Activated CD4-positive, alpha-beta memory T cell treated with anti-CD3 and anti-CD28 coated beads for 36 hours (primary cell): ENCODE results near the gene RPRML. TPM values are rescaled to one million over a fixed set of nuclear protein-coding genes. Genes with fewer than 3 reads are reported as not detected.

ENCODE experiments used
- CTCF ChIA-PET: fragments of 350-600 bp; sonication (Branson Sonifier 250); formaldehyde crosslinking; loops from one replicate; lab custom pipeline; 2021; ENCODE audit warnings: antibody characterized with exemption, inconsistent platforms; lab: Charles Lee
- POLR2A ChIA-PET: fragments of 350-600 bp; sonication (Branson Sonifier 250); formaldehyde crosslinking; loops from one replicate; lab custom pipeline; 2021; ENCODE audit warnings: antibody characterized with exemption; lab: Charles Lee
- DNase-seq: peaks from one replicate; pipeline ENCODE4 v3.0.0-alpha.2; 2020
- H3K27ac Mint-ChIP-seq: one replicate; pipeline ENCODE4 v1.8.0; 2021; ENCODE audit warnings: mixed read lengths
- H3K27me3 Mint-ChIP-seq: one replicate; pipeline ENCODE4 v1.8.0; 2021; ENCODE audit warnings: mixed read lengths
- H3K36me3 Mint-ChIP-seq: one replicate; pipeline ENCODE4 v1.8.0; 2021; ENCODE audit warnings: mixed read lengths
- H3K4me1 Mint-ChIP-seq: one replicate; pipeline ENCODE4 v1.8.0; 2021; ENCODE audit warnings: low read depth, mixed read lengths
- H3K4me3 Mint-ChIP-seq: one replicate; pipeline ENCODE4 v1.8.0; 2021; ENCODE audit warnings: mild to moderate bottlenecking, mixed read lengths
- H3K9me3 Mint-ChIP-seq: one replicate; pipeline ENCODE4 v1.8.0; 2021; ENCODE audit warnings: mixed read lengths
- intact Hi-C: fragments of 100-400 bp; cut with micrococcal nuclease; formaldehyde crosslinking; loops from one replicate; pipeline ENCODE4 v1.15.1; 2023
- total RNA-seq, 2 experiments: library from RNA; stranded (reverse); gene quantifications; one replicate each; pipeline ENCODE4 v1.2.3, GENCODE V29; 2021

Gene RPRML
- total RNA-seq, 2 experiments from 2014 or later = not detected

- no peak overlapping the region for H3K27ac Mint-ChIP-seq
- no peak overlapping the region for H3K4me3 Mint-ChIP-seq
- no peak for DNase-seq
- H3K9me3 Mint-ChIP-seq = no peaks in the 10 kb centered on the region
- no peaks in the 10 kb centered on the region for H3K4me1 Mint-ChIP-seq
- CTCF ChIA-PET = interaction anchor here (1.3 to 2.6 kb wide), 2 partner anchors 9 to 11 kb away, joined by 4 to 17 read pairs; no protein-coding TSS in a partner anchor
- peaks cover 7% of the 10 kb centered on the region for H3K36me3 Mint-ChIP-seq
- POLR2A ChIA-PET = no interaction called here
- intact Hi-C loops = no loop called here
- H3K27me3 Mint-ChIP-seq = no peaks in the 10 kb centered on the region
Observed at GRCh38 chr17:46951706-46952105, 27.3 kb downstream of the RPRML start.

GRCh38 chr17:46950997-46951621 is 27.9 kb downstream of the RPRML start:
- Mint-ChIP-seq H3K36me3 (peaks cover 7% of the 10 kb centered on the region), H3K27me3 (no peaks in the 10 kb centered on the region), H3K4me1 (no peaks in the 10 kb centered on the region), H3K4me3 (no peak overlapping the region), H3K27ac (no peak overlapping the region), H3K9me3 (no peaks in the 10 kb centered on the region)
- intact Hi-C loops = no loop called here
- ChIA-PET POLR2A (no interaction called here), CTCF (interaction anchor here (1.3 to 2.6 kb wide), 2 partner anchors 9 to 10 kb away, joined by 4 to 17 read pairs; no protein-coding TSS in a partner anchor)
- no peak for DNase-seq

GRCh38 chr17:46950342-46950996 is 28.6 kb downstream of the RPRML start:
- H3K4me3 Mint-ChIP-seq = no peak overlapping the region
- H3K27ac Mint-ChIP-seq = no peak overlapping the region

GRCh38 chr17:46949291-46950174 is 29.5 kb downstream of the RPRML start:
- no peak overlapping the region for H3K4me3 Mint-ChIP-seq
- no peaks in the 10 kb centered on the region for H3K27me3 Mint-ChIP-seq
- no peak overlapping the region for H3K27ac Mint-ChIP-seq
- no peaks in the 10 kb centered on the region for H3K36me3 Mint-ChIP-seq
- no peak for DNase-seq
- POLR2A ChIA-PET = no interaction called here
- CTCF ChIA-PET = interaction anchor here (1.2 kb wide), 1 partner anchor 8 kb away, joined by 4 read pairs; no protein-coding TSS in a partner anchor
- H3K9me3 Mint-ChIP-seq = no peaks in the 10 kb centered on the region
- intact Hi-C loops = no loop called here
- no peaks in the 10 kb centered on the region for H3K4me1 Mint-ChIP-seq

More at GRCh38 chr17:46950342-46950996, 28.6 kb downstream of the RPRML start:
- CTCF ChIA-PET = interaction anchor here (1.3 to 2.6 kb wide), 2 partner anchors 8 to 10 kb away, joined by 4 to 17 read pairs; no protein-coding TSS in a partner anchor
- intact Hi-C loops = no loop called here
- peaks cover 2% of the 10 kb centered on the region for H3K36me3 Mint-ChIP-seq
- H3K9me3 Mint-ChIP-seq = no peaks in the 10 kb centered on the region
- DNase-seq = no peak
- POLR2A ChIA-PET = no interaction called here
- no peaks in the 10 kb centered on the region for H3K27me3 Mint-ChIP-seq
- no peaks in the 10 kb centered on the region for H3K4me1 Mint-ChIP-seq

- ChIA-PET CTCF (interaction anchor here (0.6 to 1.2 kb wide), 2 partner anchors 7 to 9 kb away, joined by 3 to 4 read pairs; no protein-coding TSS in a partner anchor), POLR2A (no interaction called here)
- Mint-ChIP-seq H3K27me3 (no peaks in the 10 kb centered on the region), H3K36me3 (no peaks in the 10 kb centered on the region), H3K4me3 (no peak overlapping the region), H3K9me3 (no peaks in the 10 kb centered on the region), H3K4me1 (peaks cover 4% of the 10 kb centered on the region), H3K27ac (no peak overlapping the region)
- intact Hi-C loops = no loop called here
- no peak for DNase-seq
Observed at GRCh38 chr17:46948544-46948943, 30.5 kb downstream of the RPRML start.

GRCh38 chr17:46947216-46947615 is 31.8 kb downstream of the RPRML start:
- Mint-ChIP-seq H3K27ac (no peak overlapping the region), H3K4me1 (peaks cover 14% of the 10 kb centered on the region), H3K27me3 (no peaks in the 10 kb centered on the region), H3K9me3 (no peaks in the 10 kb centered on the region), H3K4me3 (no peak overlapping the region), H3K36me3 (no peaks in the 10 kb centered on the region)
- ChIA-PET POLR2A (no interaction called here), CTCF (no interaction called here)
- DNase-seq = no peak
- intact Hi-C loops = no loop called here

- intact Hi-C loops = no loop called here
- H3K9me3 Mint-ChIP-seq = no peaks in the 10 kb centered on the region
- no peak overlapping the region for H3K4me3 Mint-ChIP-seq
- no peak overlapping the region for H3K27ac Mint-ChIP-seq
- no peak for DNase-seq
- ChIA-PET CTCF (no interaction called here), POLR2A (no interaction called here)
- H3K36me3 Mint-ChIP-seq = peaks cover 5% of the 10 kb centered on the region
- no peaks in the 10 kb centered on the region for H3K27me3 Mint-ChIP-seq
- H3K4me1 Mint-ChIP-seq = peaks cover 14% of the 10 kb centered on the region
Observed at GRCh38 chr17:46944931-46945330, 34.1 kb downstream of the RPRML start.

GRCh38 chr17:46943501-46944393 is 35.3 kb downstream of the RPRML start:
- intact Hi-C loops = loop anchor here (2.0 kb wide), 1 partner anchor 371 kb away; no protein-coding TSS in a partner anchor
- Mint-ChIP-seq H3K4me1 (peaks cover 14% of the 10 kb centered on the region), H3K4me3 (no peak overlapping the region), H3K27me3 (no peaks in the 10 kb centered on the region), H3K36me3 (peaks cover 11% of the 10 kb centered on the region), H3K27ac (peak overlapping the region; percentile 49), H3K9me3 (no peaks in the 10 kb centered on the region)
- ChIA-PET POLR2A (interaction anchor here (0.6 to 1.2 kb wide), 2 partner anchors 16 to 115 kb away, joined by 3 to 4 read pairs; no protein-coding TSS in a partner anchor), CTCF (no interaction called here)
- DNase-seq = peak; percentile 15

- ChIA-PET CTCF (interaction anchor here (0.9 to 2.4 kb wide), 12 partner anchors 9 to 1171 kb away, joined by 3 to 17 read pairs (median 4); partner anchors contain the start of gene RPRML), POLR2A (interaction anchor here (1.2 kb wide), 1 partner anchor 16 kb away, joined by 3 read pairs; no protein-coding TSS in a partner anchor)
- Mint-ChIP-seq H3K27me3 (no peaks in the 10 kb centered on the region), H3K4me1 (peaks cover 14% of the 10 kb centered on the region), H3K36me3 (peaks cover 15% of the 10 kb centered on the region), H3K27ac (no peak overlapping the region), H3K9me3 (no peaks in the 10 kb centered on the region), H3K4me3 (no peak overlapping the region)
- intact Hi-C loops = loop anchor here (2.0 kb wide), 1 partner anchor 372 kb away; no protein-coding TSS in a partner anchor
- no peak for DNase-seq
Observed at GRCh38 chr17:46943218-46943500, 35.9 kb downstream of the RPRML start.

GRCh38 chr17:46942441-46943217 is 36.4 kb downstream of the RPRML start:
- intact Hi-C loops = loop anchor here (1.0 to 2.0 kb wide), 2 partner anchors 59 to 372 kb away; no protein-coding TSS in a partner anchor
- Mint-ChIP-seq H3K27me3 (no peaks in the 10 kb centered on the region), H3K36me3 (peaks cover 15% of the 10 kb centered on the region), H3K27ac (no peak overlapping the region), H3K4me3 (no peak overlapping the region), H3K4me1 (peaks cover 14% of the 10 kb centered on the region), H3K9me3 (no peaks in the 10 kb centered on the region)
- peak; percentile 62 for DNase-seq
- POLR2A ChIA-PET = interaction anchor here (1.2 kb wide), 1 partner anchor 53 kb away, joined by 3 read pairs; no protein-coding TSS in a partner anchor
- CTCF ChIA-PET = interaction anchor here (0.6 to 4.1 kb wide), 27 partner anchors 8 to 1170 kb away, joined by 3 to 21 read pairs (median 3); partner anchors contain the start of gene RPRML
